ENCODE results near the gene IRAK2. TPM values are rescaled to one million over a fixed set of nuclear protein-coding genes. Genes with fewer than 3 reads are reported as not detected.
A peak's percentile ranks its signal among the peaks of the same experiment; 100 is the strongest.

IRAK2 gene
- total and polyA plus RNA-seq, 2 of the 8 experiments (the other 6 are each of a cell fraction or from before 2014, with no cell fraction given) = 1.5 TPM

- TF ChIP-seq ATF3 (IDR thresholded peaks at IDR 0.05; ENCODE audit: insufficient read depth, low read depth, low read length) (no peak), PHF8 (conservative IDR thresholded peaks at IDR 0.05; ENCODE audit: low read depth, low read length) (peak; percentile 48), SIN3A (conservative IDR thresholded peaks at IDR 0.05 in 1 of 2, IDR thresholded peaks at IDR 0.05 in 1 of 2; ENCODE audit: low read depth in 1 of 2, low read length in 2 of 2) (peak in 1 of 2 experiments; percentile 61; a peak in 1 of 4 replicates), KDM4A (IDR thresholded peaks at IDR 0.05; ENCODE audit: low read depth, low read length, severe bottlenecking) (peak; percentile 76), SAP30 (IDR thresholded peaks at IDR 0.05; ENCODE audit: insufficient read depth, insufficient replicate concordance, low read length) (no peak), ZNF274 (IDR thresholded peaks at IDR 0.05; ENCODE audit: borderline replicate concordance, extremely low read depth, low read length) (no peak), CHD1 (IDR thresholded peaks at IDR 0.05; ENCODE audit: low read depth, low read length) (no peak), TEAD4 (IDR thresholded peaks at IDR 0.05; ENCODE audit: low read depth, low read length) (no peak), E2F6 (IDR thresholded peaks at IDR 0.05) (peak; percentile 98), MAX (IDR thresholded peaks at IDR 0.05) (peak; percentile 99), BRCA1 (IDR thresholded peaks at IDR 0.05; ENCODE audit: low read depth, low read length) (no peak), SUZ12 (IDR thresholded peaks at IDR 0.05; ENCODE audit: low read length) (no peak), CBX8 (IDR thresholded peaks at IDR 0.05; ENCODE audit: borderline replicate concordance, low read depth, low read length) (no peak), TBP (IDR thresholded peaks at IDR 0.05; ENCODE audit: low read depth, low read length) (peak; percentile 68), CTCF (IDR thresholded peaks at IDR 0.05; ENCODE audit: control extremely low read depth in 1 of 3, insufficient read depth in 1 of 3, low read depth in 1 of 3, low read length in 3 of 3) (no peak), CBX5 (IDR thresholded peaks at IDR 0.05; ENCODE audit: low read depth, low read length) (no peak), RNF2 (IDR thresholded peaks at IDR 0.05; ENCODE audit: borderline replicate concordance, low read depth, low read length, missing control alignments, poor library complexity, severe bottlenecking) (no peak), NANOG (IDR thresholded peaks at IDR 0.05; ENCODE audit: insufficient read depth, low read depth, low read length, poor library complexity, severe bottlenecking) (no peak)
Measured at GRCh38 chr3:10248184-10248983, 83.7 kb downstream of the IRAK2 start, which contains the start of gene TATDN2 (continued).

All from H1 (cell line).